Activated CD8-positive, alpha-beta memory T cell treated with anti-CD3 and anti-CD28 coated beads, Interleukin-2, amount 50 U/mL, for 24 hours (primary cell): Measurements from ENCODE around the gene NR2C2.
"Not testable (repeated sequence)": the region's sequence is repeated elsewhere in the genome, so short reads cannot be mapped to it uniquely, and the experiment has no call there.

Experiments
- DNase-seq: peaks from one replicate; pipeline ENCODE4 v3.0.0-alpha.2; 2020; ENCODE audit errors: extremely low read depth

The NR2C2 gene

DNA sequence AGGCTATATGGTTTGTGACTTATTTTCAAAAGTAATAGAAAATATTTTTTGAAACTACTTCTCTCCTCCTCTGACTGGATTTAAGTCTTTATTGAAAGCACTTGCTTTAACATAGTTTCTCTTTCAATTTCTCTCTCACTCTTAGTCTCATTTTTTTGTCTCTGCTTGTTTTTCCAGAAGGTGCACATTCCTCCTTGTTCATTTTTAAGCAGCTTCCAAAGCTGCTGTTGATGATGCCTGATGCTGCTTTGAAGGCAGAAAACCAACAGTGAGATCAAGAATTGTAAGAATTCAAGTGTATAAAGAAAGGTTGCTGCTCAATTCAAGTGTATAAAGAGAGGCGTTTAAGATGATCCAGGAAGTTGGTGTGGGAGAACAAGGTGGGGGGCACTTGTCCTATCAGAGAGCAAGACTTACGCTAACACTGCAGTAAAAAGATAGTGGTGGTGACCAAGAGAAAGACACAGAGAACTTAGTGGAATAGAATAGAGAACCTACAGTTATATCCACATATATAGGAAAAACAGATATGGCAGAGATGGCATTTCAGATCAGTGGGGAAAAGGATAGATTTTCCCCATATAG is 12.1 kb downstream of the NR2C2 start:
- DNase-seq = no peak

DNA sequence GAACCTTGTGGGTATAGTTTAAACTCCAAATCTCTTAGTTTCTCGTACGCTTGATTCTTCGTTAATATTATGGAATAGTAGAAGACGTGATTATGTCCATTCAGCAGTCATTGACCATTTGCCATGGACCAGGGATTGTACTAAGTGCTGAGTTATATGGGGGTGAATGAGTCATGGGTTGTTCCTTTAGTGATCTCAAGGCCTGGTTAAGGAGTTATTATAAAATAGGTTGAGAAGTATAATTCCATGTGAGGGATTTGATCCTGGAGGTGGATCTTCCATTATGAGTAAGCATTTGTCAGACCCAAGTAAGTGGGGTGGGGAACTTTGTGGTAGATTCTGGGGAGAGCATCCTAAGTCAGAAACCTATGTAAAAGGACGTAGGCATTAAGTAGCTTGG is 15.4 kb downstream of the NR2C2 start:
- DNase-seq = no peak

- no peak for DNase-seq
Observed at GRCh38 chr3:14967285-14967684, 19.9 kb downstream of the NR2C2 start.

GRCh38 chr3:14969671-14970070 is 22.3 kb downstream of the NR2C2 start:
- no peak for DNase-seq

DNA sequence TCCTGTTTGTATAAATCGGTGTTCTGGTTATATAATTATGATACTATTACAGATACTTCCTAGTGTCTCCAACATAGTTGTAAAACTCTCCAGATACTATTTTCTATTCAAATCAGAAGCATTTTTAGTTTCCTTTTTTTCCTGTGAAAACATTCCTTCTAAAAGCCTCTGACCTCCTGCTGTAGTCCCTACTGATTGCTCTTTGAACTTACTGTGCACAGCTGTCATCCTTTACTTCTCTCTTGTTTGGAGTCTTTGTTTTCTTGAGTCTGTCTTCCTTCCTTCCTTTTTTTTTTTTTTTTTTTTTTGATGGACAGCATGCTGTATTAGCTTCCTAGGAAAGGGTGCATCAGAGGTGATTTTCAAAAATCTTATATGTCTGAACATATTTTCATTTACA is 28.9 kb downstream of the NR2C2 start:
- no peak for DNase-seq

DNA sequence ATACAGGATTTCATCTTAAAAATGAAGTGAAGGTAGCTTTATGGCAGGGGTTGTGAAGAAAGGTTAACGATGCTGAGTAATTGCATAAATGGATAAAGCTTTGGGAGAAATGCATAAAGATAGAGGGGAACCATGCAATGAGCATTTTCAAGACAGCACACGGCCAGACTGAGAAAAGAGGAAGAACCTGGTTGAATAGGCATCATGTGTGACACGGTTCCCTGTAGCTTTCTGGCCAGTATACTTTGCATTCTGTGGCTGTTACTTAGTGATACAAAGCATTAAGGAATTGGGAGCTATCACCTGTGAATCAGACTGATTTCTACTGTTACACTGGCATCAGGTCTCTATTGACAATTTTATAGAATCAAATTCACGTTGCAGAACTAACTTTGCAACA is 33.3 kb downstream of the NR2C2 start:
- DNase-seq = no peak

DNA sequence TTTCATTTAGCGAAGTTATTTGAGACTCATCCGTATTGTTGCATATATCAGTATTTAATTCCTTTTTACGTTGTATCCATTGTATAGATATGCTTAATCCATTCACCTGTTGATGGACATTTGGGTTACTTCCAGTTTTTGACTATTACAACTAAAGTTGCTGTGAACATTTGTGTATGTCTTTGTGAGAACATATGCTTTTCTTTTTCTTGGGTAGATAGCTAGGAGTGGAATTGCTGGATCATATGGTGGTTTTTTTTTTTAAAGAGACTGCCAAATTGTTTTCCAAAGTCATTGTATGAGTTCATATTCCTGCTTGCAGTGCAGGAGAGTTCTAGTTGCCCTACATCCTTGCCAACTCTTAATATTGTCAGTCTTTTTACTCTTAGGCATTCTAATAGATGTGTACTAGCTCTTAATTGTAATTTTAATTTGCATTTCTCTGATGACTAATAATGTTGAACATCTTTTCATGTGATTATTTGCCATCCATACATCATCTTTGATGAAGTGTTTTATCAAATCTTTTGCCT is 37.3 kb downstream of the NR2C2 start:
- DNase-seq = no peak

- peak; percentile 2 for DNase-seq
Observed at GRCh38 chr3:14988988-14989394, 41.6 kb downstream of the NR2C2 start.

DNA sequence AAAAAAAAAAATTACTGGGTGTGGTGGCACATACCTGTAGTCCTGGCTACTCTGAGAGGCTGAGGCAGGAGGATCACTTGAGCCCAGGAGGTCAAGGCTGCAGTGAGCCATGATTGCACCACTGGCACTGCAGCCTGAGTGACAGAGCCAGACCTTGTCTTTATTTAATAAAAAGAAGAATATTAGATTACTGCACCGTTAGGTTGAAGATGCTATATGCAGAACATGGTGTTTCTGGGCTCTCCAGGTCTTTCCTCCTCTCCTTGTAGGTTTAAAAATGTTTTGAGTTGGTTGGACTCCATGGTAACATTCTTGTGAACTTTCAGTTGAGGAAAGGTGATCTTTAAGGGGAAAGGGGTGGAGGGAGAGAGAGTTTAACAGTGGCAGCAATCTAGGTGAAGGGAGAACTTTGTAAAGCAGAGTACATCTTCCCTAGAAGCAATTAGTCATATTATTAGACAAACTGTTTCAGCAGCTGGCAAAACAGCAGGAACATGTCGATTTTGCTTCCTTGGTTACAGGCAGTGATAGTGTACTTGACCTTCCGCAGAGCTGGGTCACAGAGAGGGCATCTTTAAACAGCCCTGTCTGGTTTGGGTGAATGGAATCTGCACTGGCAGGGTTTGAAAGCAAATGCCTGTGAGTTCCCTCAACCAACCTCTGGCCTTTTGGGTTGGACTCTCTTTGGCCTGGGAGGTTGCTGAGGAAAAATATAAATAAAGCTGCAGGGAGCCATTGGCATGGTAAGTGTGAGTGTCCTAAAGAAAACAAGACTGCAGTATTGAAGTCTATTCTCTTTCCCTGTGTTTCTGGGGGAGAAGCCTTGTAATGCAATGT is 42.8 kb downstream of the NR2C2 start:
- no peak for DNase-seq

GRCh38 chr3:14990780-14991148 is 43.4 kb downstream of the NR2C2 start:
- DNase-seq = no peak

DNA sequence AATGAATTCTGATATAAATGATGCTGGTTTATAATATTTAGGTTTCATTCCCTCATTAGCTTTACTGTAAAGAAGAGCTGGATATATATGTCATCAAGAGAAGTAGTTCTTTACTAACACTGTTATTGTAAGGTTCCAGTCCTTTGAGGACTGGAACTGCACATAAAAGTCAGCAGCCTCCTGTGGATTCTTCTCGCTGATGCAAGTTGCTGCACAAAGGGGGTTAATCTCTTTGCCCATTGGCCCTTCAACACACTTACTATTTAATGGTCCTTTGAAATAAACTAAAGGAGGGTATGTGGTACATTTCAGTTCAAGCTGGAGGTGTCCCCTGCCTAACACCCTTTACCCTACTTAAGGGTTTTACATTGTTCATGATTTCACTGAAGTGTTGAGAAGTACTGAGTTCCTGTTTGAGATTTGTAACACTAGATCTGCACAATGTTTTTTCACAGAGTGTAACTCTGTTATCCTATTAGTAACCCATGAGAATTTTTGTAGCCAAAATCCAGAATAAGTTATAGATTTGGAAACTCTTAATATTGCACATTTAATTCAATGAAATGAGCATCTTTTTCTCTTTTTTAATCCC is 43.9 kb downstream of the NR2C2 start:
- DNase-seq = no peak

DNA sequence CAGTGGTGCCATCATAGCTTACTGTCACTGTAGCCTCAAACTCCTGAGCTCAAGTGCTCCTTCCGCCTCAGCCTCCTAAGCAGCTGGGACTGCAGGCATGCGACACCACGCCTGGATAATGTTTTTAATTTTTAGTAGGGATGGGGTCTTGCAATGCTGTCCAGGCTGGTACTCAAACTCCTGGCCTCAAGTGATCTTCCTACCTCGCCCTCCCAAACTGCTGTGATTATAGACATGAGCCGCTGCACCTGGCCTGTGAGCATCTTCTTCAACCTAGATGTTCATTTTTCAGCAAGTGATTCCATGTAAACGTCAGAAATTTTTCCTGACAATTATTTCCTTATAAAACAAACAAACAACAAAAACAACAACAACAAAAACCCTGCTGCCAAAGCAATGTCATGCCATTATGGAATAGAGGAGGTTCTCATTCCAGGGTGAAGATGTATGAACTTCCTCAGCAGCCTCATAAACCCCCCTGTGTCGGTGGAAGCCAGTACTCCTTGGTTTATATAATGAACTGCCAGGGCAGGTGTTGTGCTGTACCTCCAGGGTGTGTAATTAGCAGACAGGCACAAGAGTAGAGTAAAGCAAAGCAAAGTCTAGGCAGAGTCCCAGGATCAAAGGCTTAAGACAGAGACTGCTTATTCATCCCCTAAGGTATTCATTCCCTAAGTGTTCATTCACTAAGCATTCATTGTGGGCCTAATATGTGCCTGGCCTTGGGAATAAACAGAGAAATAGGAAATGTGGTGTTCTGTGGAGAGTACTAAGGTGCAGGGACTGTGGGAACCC is 44.6 kb downstream of the NR2C2 start:
- DNase-seq = no peak

GRCh38 chr3:14997941-14998340 is 50.6 kb downstream of the NR2C2 start:
- no peak for DNase-seq

- DNase-seq = not testable (repeated sequence)
Observed at GRCh38 chr3:14999182-14999581, 51.8 kb downstream of the NR2C2 start.

GRCh38 chr3:15007681-15008141 is 60.3 kb downstream of the NR2C2 start:
- no peak for DNase-seq

- no peak for DNase-seq
Observed at GRCh38 chr3:15009167-15009566, 61.8 kb downstream of the NR2C2 start.

GRCh38 chr3:15010664-15011063 is 63.3 kb downstream of the NR2C2 start:
- no peak for DNase-seq

- DNase-seq = no peak
Observed at GRCh38 chr3:15011174-15011573, 63.8 kb downstream of the NR2C2 start.

DNA sequence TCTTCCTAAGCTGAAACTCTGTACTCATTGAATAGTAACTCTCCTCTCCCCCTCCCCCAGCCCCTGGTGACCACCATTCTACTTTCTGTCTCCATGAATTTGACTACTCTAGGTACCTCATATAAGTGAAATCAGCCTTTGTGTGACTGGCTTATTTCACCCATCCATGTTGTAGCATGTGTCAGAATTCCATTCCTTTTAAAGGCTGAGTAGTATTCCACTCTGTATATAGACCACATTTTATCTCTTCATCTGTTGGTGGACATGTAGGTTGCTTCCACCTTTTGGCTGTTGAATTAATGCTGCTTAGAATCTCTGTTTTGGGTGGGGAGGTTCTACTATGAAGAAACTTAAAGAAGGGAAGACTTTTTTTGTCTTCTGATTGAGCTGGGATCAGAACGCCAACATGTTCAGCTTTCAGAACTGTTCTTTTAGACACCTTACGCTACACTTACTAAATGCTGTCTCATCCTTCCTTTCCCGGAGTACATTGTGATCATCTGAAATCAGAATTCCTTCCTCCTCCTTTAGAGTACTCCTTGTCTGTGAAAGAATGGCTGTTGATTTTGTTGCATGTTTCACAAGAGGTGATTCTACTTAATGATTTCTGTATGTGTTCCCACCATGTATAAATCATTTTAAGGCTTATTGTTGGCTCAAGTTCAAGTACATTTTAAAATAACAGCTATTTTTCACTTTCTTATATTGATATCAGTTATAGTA is 67.4 kb downstream of the NR2C2 start:
- DNase-seq = no peak

DNA sequence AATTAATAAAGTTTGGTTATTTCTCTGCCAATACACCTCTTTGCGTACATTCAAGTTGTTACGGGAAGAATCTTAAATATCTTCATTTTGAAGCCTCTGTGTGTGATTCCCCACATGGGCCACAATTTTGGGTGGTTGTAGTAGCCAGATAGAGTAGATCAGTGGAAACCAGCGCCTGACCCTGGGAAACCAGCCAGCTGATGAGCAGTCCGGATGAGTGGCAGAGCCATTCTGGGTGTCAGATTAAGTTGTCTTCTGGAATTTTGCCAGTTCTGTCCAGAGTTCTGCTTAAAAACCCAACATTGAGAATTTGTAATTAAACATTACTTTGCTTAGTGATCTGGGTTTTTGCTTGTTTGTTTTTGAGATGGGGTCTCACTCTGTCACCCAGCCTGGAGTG is 68.1 kb downstream of the NR2C2 start:
- DNase-seq = no peak

DNA sequence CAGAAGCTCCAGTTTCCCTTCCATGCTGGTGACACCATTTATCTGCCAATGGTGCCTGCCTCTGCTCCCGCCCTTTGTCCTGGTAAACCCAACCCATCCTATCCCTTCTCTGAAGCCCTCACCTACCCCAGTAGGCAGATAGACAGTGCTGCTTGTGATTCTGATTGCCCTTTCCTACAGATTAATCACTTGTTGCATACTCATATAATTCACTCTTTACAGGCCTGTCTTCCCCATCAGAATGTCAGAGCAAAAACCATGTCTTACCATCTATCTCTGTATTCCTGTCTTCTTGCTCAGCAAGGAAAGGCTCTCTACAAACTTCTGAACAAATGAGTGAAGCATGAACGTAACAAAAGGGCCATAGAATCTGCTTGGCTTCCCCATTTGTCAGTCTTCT is 69.8 kb downstream of the NR2C2 start:
- DNase-seq = no peak
